HG02885 (cell line): ENCODE data around the gene SLC38A1.
"Not testable (repeated sequence)": the region's sequence is repeated elsewhere in the genome, so short reads cannot be mapped to it uniquely, and the experiment has no call there.

Source experiments
- ATAC-seq: cut with Tn5 transposase; IDR thresholded peaks from one replicate; pipeline ENCODE4 v1.9.1; 2021; ENCODE audit warnings: mild to moderate bottlenecking; ENCODE audit not compliant: unreplicated experiment, poor library complexity

The SLC38A1 gene

GRCh38 chr12:46209914-46210872, 58.6 kb downstream of the SLC38A1 start:
- ATAC-seq = peak; percentile 73

- ATAC-seq = no peak
These were observed 59.7 kb downstream of the SLC38A1 start for GRCh38 chr12:46209170-46209569.

GRCh38 chr12:46208370-46208769, 60.5 kb downstream of the SLC38A1 start:
- ATAC-seq = no peak

- peak; percentile 45 for ATAC-seq
These were observed 61.2 kb downstream of the SLC38A1 start for GRCh38 chr12:46207644-46208043.

- no peak for ATAC-seq
These were observed 62.4 kb downstream of the SLC38A1 start for GRCh38 chr12:46206471-46206870.

- no peak for ATAC-seq
These were observed 63.5 kb downstream of the SLC38A1 start for GRCh38 chr12:46205294-46205693.

- no peak for ATAC-seq
These were observed 67.5 kb downstream of the SLC38A1 start for GRCh38 chr12:46201284-46201789.

- ATAC-seq = no peak
These were observed 68.3 kb downstream of the SLC38A1 start for GRCh38 chr12:46200551-46200950.

GRCh38 chr12:46198913-46199312, 69.9 kb downstream of the SLC38A1 start:
- ATAC-seq = no peak

- ATAC-seq = no peak
These were observed 71.0 kb downstream of the SLC38A1 start for GRCh38 chr12:46197883-46198282.

GRCh38 chr12:46190533-46190932, 78.3 kb downstream of the SLC38A1 start:
- not testable (repeated sequence) for ATAC-seq

GRCh38 chr12:46188170-46188569, 80.7 kb downstream of the SLC38A1 start:
- ATAC-seq = no peak

- ATAC-seq = no peak
These were observed 81.8 kb downstream of the SLC38A1 start for GRCh38 chr12:46187023-46187422.

GRCh38 chr12:46186088-46186487, 82.8 kb downstream of the SLC38A1 start:
- no peak for ATAC-seq

- ATAC-seq = no peak
These were observed 83.2 kb downstream of the SLC38A1 start for GRCh38 chr12:46185686-46186085.

- no peak for ATAC-seq
These were observed 83.8 kb downstream of the SLC38A1 start for GRCh38 chr12:46184798-46185595.

GRCh38 chr12:46183112-46183511, 85.7 kb downstream of the SLC38A1 start:
- ATAC-seq = no peak

- ATAC-seq = no peak
These were observed 87.4 kb downstream of the SLC38A1 start for GRCh38 chr12:46181465-46181864.

- ATAC-seq = peak; percentile 67
These were observed 89.0 kb downstream of the SLC38A1 start for GRCh38 chr12:46179693-46180452.
